Activated CD4-positive, alpha-beta T cell treated with anti-CD3 and anti-CD28 coated beads, Interleukin-2, amount 50 U/mL, for 1 hour (primary cell): ENCODE results near the gene SLC27A1.
"Not testable (repeated sequence)": the region's sequence is repeated elsewhere in the genome, so short reads cannot be mapped to it uniquely, and the experiment has no call there.

Source experiments
- DNase-seq: peaks from one replicate; pipeline ENCODE4 v3.0.0-alpha.2; 2020

Gene SLC27A1

GRCh38 chr19:17542042-17542441 is 71.7 kb downstream of the SLC27A1 start:
- no peak for DNase-seq

- no peak for DNase-seq
Observed at GRCh38 chr19:17542793-17543582, 72.7 kb downstream of the SLC27A1 start.

GRCh38 chr19:17543986-17544385 is 73.7 kb downstream of the SLC27A1 start:
- no peak for DNase-seq

GRCh38 chr19:17544418-17544817 is 74.1 kb downstream of the SLC27A1 start:
- no peak for DNase-seq

- DNase-seq, result no peak
Observed at GRCh38 chr19:17548145-17548544, 77.8 kb downstream of the SLC27A1 start.

GRCh38 chr19:17549085-17549740 is 78.9 kb downstream of the SLC27A1 start:
- no peak for DNase-seq

GRCh38 chr19:17550076-17550667 is 79.8 kb downstream of the SLC27A1 start:
- no peak for DNase-seq

GRCh38 chr19:17552735-17553134 is 82.4 kb downstream of the SLC27A1 start:
- not testable (repeated sequence) for DNase-seq

- DNase-seq, result no peak
Observed at GRCh38 chr19:17553256-17553655, 82.9 kb downstream of the SLC27A1 start.

GRCh38 chr19:17554968-17555479 is 84.7 kb downstream of the SLC27A1 start:
- DNase-seq, result no peak

GRCh38 chr19:17555480-17555928 is 85.2 kb downstream of the SLC27A1 start, which contains the start of gene COLGALT1:
TSS of gene COLGALT1 (plus strand) at chr19:17555649. CDS start at chr19:17555714, 65 bp downstream.
- DNase-seq, result peak; percentile 98
